Measurements from ENCODE around the gene IFT80.

The IFT80 gene

GRCh38 chr3:160400702-160401150, 1.7 kb upstream of the IFT80 start:
- no peak for DNase-seq (ENCODE audit: low read depth)

GRCh38 chr3:160400030-160400701, 1.1 kb upstream of the IFT80 start:
- peak; percentile 11 for DNase-seq (ENCODE audit: low read depth)

GRCh38 chr3:160398820-160399124, 253 bp downstream of the IFT80 start:
- no peak for DNase-seq (ENCODE audit: low read depth)

GRCh38 chr3:160395297-160395696, 3.7 kb downstream of the IFT80 start:
- DNase-seq (ENCODE audit: low read depth) = no peak

GRCh38 chr3:160394009-160394392, 5.0 kb downstream of the IFT80 start:
- no peak for DNase-seq (ENCODE audit: low read depth)

GRCh38 chr3:160393346-160394008, 5.5 kb downstream of the IFT80 start:
- no peak for DNase-seq (ENCODE audit: low read depth)

- no peak for DNase-seq (ENCODE audit: low read depth)
These were observed 6.2 kb downstream of the IFT80 start for GRCh38 chr3:160392798-160393197.

- no peak for DNase-seq (ENCODE audit: low read depth)
These were observed 8.4 kb downstream of the IFT80 start for GRCh38 chr3:160390565-160391138.

GRCh38 chr3:160384639-160385318, 14.2 kb downstream of the IFT80 start:
- DNase-seq (ENCODE audit: low read depth) = no peak

GRCh38 chr3:160381470-160381869, 17.6 kb downstream of the IFT80 start:
- no peak for DNase-seq (ENCODE audit: low read depth)

GRCh38 chr3:160379628-160380214, 19.3 kb downstream of the IFT80 start:
- no peak for DNase-seq (ENCODE audit: low read depth)

GRCh38 chr3:160378331-160379109, 20.5 kb downstream of the IFT80 start:
- DNase-seq (ENCODE audit: low read depth) = no peak

GRCh38 chr3:160376681-160377080, 22.3 kb downstream of the IFT80 start:
- no peak for DNase-seq (ENCODE audit: low read depth)

- no peak for DNase-seq (ENCODE audit: low read depth)
These were observed 24.1 kb downstream of the IFT80 start for GRCh38 chr3:160374925-160375324.

- no peak for DNase-seq (ENCODE audit: low read depth)
These were observed 24.6 kb downstream of the IFT80 start for GRCh38 chr3:160374472-160374871.

GRCh38 chr3:160373655-160374054, 25.4 kb downstream of the IFT80 start:
- no peak for DNase-seq (ENCODE audit: low read depth)

GRCh38 chr3:160372780-160373179, 26.2 kb downstream of the IFT80 start:
- DNase-seq (ENCODE audit: low read depth) = no peak

- no peak for DNase-seq (ENCODE audit: low read depth)
These were observed 27.8 kb downstream of the IFT80 start for GRCh38 chr3:160370987-160371857.

GRCh38 chr3:160369784-160370183, 29.2 kb downstream of the IFT80 start:
- DNase-seq (ENCODE audit: low read depth) = no peak

- DNase-seq (ENCODE audit: low read depth) = no peak
These were observed 30.2 kb downstream of the IFT80 start for GRCh38 chr3:160368804-160369203.

All from stimulated activated CD8-positive, alpha-beta memory T cell treated with anti-CD3 and anti-CD28 coated beads, Interleukin-4, amount 100 ng/mL, for 24 hours (primary cell).